T-helper 2 cell (primary cell): ENCODE data around the gene PM20D1.
"Not testable (repeated sequence)": the region's sequence is repeated elsewhere in the genome, so short reads cannot be mapped to it uniquely, and the experiment has no call there.

Experiments
- DNase-seq, 5 experiments: peaks; one replicate each; pipeline versions ENCODE4 v3.0.0 to v3.0.0-alpha.2; 2012 to 2022
- total RNA-seq, 2 donors: gene quantifications; one replicate each; lab custom pipeline; 2026; lab: John Stamatoyannopoulos, UW

The PM20D1 gene
- total RNA-seq, result 0 to 1.0 reads per million in 2 donors

GRCh38 chr1:205849619-205850355 is at the start of gene PM20D1:
PM20D1 (minus strand) TSS chr1:205850132; CDS start chr1:205850072, 60 bp downstream.
- peak; percentile 44 to 91 (median 69) for DNase-seq

GRCh38 chr1:205896351-205896750 is 46.4 kb upstream of the PM20D1 start:
- DNase-seq, result no peak

GRCh38 chr1:205894119-205894518 is 44.2 kb upstream of the PM20D1 start:
- not testable (repeated sequence) for DNase-seq

GRCh38 chr1:205892175-205892574 is 42.2 kb upstream of the PM20D1 start:
- peak in 1 of 5 experiments; percentile 18 for DNase-seq

- not testable (repeated sequence) for DNase-seq
Measured at GRCh38 chr1:205891481-205891880, 41.5 kb upstream of the PM20D1 start.

GRCh38 chr1:205890631-205891030 is 40.7 kb upstream of the PM20D1 start:
- not testable (repeated sequence) for DNase-seq

GRCh38 chr1:205889706-205890105 is 39.8 kb upstream of the PM20D1 start:
- DNase-seq, result not testable (repeated sequence)

- DNase-seq, result peak in 1 of 5 experiments; percentile 71
Measured at GRCh38 chr1:205889006-205889405, 39.1 kb upstream of the PM20D1 start.

- DNase-seq, result no peak
Measured at GRCh38 chr1:205883792-205884191, 33.9 kb upstream of the PM20D1 start.

GRCh38 chr1:205880923-205881322 is 31.0 kb upstream of the PM20D1 start:
- DNase-seq, result no peak

- no peak for DNase-seq
Measured at GRCh38 chr1:205879974-205880373, 30.0 kb upstream of the PM20D1 start.

GRCh38 chr1:205878026-205878425 is 28.1 kb upstream of the PM20D1 start:
- peak in 1 of 5 experiments; percentile 5 for DNase-seq

- not testable (repeated sequence) for DNase-seq
Measured at GRCh38 chr1:205873148-205873547, 23.2 kb upstream of the PM20D1 start.

GRCh38 chr1:205870236-205870635 is 20.3 kb upstream of the PM20D1 start:
- DNase-seq, result no peak

- DNase-seq, result no peak
Measured at GRCh38 chr1:205861540-205861939, 11.6 kb upstream of the PM20D1 start.

- DNase-seq, result no peak
Measured at GRCh38 chr1:205858141-205858961, 8.4 kb upstream of the PM20D1 start.

- DNase-seq, result not testable (repeated sequence)
Measured at GRCh38 chr1:205857501-205857900, 7.6 kb upstream of the PM20D1 start.

- DNase-seq, result no peak
Measured at GRCh38 chr1:205856433-205856832, 6.5 kb upstream of the PM20D1 start.

- DNase-seq, result no peak
Measured at GRCh38 chr1:205852969-205853368, 3.0 kb upstream of the PM20D1 start.

- no peak for DNase-seq
Measured at GRCh38 chr1:205851993-205852392, 2.1 kb upstream of the PM20D1 start.

- no peak for DNase-seq
Measured at GRCh38 chr1:205843036-205843859, 6.7 kb downstream of the PM20D1 start.

- no peak for DNase-seq
Measured at GRCh38 chr1:205842229-205842628, 7.7 kb downstream of the PM20D1 start.
